NCI-H128 (cell line): Measurements from ENCODE around the gene ZFP64.
"Not testable (repeated sequence)": the region's sequence is repeated elsewhere in the genome, so short reads cannot be mapped to it uniquely, and the experiment has no call there.

Experiments used
- DNase-seq: peaks from one replicate; lab custom pipeline; 2025; ENCODE audit not compliant: unreplicated experiment; lab: John Stamatoyannopoulos, UW

Gene ZFP64

GRCh38 chr20:52191132-52191915 lies at the start of gene ZFP64:
Gene ZFP64 (minus strand): TSS chr20:52191779. CDS start chr20:52191636, 143 bp downstream.
- no peak for DNase-seq

- DNase-seq = no peak
Observed at GRCh38 chr20:52240802-52241201, 49.2 kb upstream of the ZFP64 start.

GRCh38 chr20:52239102-52239501 lies 47.5 kb upstream of the ZFP64 start:
- no peak for DNase-seq

- no peak for DNase-seq
Observed at GRCh38 chr20:52236292-52236691, 44.7 kb upstream of the ZFP64 start.

GRCh38 chr20:52235129-52235528 lies 43.5 kb upstream of the ZFP64 start:
- DNase-seq = no peak

GRCh38 chr20:52234302-52235045 lies 42.9 kb upstream of the ZFP64 start:
- DNase-seq = no peak

- no peak for DNase-seq
Observed at GRCh38 chr20:52231230-52231746, 39.7 kb upstream of the ZFP64 start.

- DNase-seq = no peak
Observed at GRCh38 chr20:52230409-52230808, 38.8 kb upstream of the ZFP64 start.

GRCh38 chr20:52229346-52229745 lies 37.8 kb upstream of the ZFP64 start:
- not testable (repeated sequence) for DNase-seq

- no peak for DNase-seq
Observed at GRCh38 chr20:52226370-52226769, 34.8 kb upstream of the ZFP64 start.

- DNase-seq = no peak
Observed at GRCh38 chr20:52224920-52225319, 33.3 kb upstream of the ZFP64 start.

GRCh38 chr20:52221362-52221761 lies 29.8 kb upstream of the ZFP64 start:
- DNase-seq = not testable (repeated sequence)

GRCh38 chr20:52220891-52221290 lies 29.3 kb upstream of the ZFP64 start:
- DNase-seq = not testable (repeated sequence)

GRCh38 chr20:52219441-52219840 lies 27.9 kb upstream of the ZFP64 start:
- no peak for DNase-seq

GRCh38 chr20:52217689-52218395 lies 26.3 kb upstream of the ZFP64 start:
- DNase-seq = no peak

- DNase-seq = no peak
Observed at GRCh38 chr20:52213995-52214394, 22.4 kb upstream of the ZFP64 start.

GRCh38 chr20:52212943-52213342 lies 21.4 kb upstream of the ZFP64 start:
- DNase-seq = no peak

- no peak for DNase-seq
Observed at GRCh38 chr20:52210037-52210990, 18.7 kb upstream of the ZFP64 start.

- no peak for DNase-seq
Observed at GRCh38 chr20:52209154-52209571, 17.6 kb upstream of the ZFP64 start.
